GM12875 (cell line): ENCODE data around the gene THOC7.

ENCODE experiments used
- H3K4me3 ChIP-seq: one replicate; pipeline ENCODE4 v1.5.1; 2011; ENCODE audit warnings: low read depth, low read length, control low read depth
- TF ChIP-seq, protein P1 (sequence below): IDR thresholded peaks from 2 replicates; pipeline ENCODE4 v1.5.1; 2011; ENCODE audit warnings: low read depth, mild to moderate bottlenecking, control low read depth, inconsistent platforms, low read length, moderate library complexity, borderline replicate concordance; ENCODE audit not compliant: insufficient read depth

THOC7 gene

DNA sequence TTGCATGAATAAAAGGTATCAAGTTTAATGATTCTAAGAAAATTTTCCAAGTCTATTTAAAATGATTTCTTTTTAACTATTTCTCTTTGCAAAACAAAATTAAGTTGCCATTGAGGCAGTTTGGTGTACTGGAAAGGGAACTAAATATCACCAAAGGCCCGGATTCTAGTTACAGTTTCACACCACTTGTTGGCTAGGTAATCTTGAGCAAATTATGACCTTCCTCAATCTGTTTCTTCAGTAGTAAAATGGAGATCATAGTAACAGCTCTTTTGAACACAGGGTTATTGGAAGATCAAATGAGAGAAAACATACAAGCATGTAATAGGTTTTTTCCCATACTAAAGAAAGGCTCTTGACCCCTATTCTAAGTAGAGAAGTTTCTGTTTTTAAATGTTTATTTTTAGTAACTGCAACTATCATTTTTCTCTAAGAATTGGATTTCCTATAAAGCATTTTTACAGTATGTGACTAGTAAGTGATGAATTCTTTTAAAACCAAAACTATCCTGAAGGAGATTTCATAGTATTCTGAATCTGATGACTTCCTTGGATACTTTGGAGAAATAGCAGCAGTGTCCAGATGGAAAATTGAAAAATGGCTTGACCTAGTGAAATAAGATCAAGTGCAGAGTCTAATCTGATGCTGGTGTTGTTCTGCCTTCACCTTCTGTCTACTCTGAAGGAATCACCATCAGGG is 32.9 kb upstream of the THOC7 start:
- TF ChIP-seq, protein P1, sequence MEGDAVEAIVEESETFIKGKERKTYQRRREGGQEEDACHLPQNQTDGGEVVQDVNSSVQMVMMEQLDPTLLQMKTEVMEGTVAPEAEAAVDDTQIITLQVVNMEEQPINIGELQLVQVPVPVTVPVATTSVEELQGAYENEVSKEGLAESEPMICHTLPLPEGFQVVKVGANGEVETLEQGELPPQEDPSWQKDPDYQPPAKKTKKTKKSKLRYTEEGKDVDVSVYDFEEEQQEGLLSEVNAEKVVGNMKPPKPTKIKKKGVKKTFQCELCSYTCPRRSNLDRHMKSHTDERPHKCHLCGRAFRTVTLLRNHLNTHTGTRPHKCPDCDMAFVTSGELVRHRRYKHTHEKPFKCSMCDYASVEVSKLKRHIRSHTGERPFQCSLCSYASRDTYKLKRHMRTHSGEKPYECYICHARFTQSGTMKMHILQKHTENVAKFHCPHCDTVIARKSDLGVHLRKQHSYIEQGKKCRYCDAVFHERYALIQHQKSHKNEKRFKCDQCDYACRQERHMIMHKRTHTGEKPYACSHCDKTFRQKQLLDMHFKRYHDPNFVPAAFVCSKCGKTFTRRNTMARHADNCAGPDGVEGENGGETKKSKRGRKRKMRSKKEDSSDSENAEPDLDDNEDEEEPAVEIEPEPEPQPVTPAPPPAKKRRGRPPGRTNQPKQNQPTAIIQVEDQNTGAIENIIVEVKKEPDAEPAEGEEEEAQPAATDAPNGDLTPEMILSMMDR = no peak
- no peak overlapping the region for H3K4me3 ChIP-seq

GRCh38 chr3:63895422-63896189 is 32.0 kb upstream of the THOC7 start:
- H3K4me3 ChIP-seq = no peak overlapping the region
- TF ChIP-seq, protein P1 = no peak

DNA sequence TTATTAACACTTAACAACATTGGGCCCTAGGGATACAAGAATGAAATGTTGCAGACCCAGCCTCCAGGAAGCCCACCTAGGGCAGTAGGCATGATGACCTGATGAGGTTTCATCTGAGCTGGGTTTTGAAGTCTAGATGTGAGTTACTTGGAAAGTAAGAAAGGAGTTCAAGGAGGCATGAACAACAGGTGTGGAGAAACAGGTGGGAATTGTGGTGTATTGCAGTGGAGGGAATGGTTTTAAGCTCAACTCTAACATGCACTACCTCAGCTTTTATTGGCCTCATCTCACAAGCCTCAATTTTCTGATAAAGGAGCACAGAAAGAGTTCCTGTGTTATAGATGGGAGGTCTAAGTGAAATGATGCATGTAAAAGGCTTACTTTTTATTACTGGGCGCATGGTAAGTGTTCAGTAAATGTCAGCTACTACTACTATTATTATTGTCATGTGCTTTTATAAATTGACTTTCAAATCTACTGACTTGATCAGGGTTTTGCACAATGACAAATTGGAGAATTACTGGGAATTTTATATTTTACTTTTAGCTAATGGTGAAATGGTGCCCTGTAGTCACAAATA is 29.3 kb upstream of the THOC7 start:
- TF ChIP-seq, protein P1 = no peak

GRCh38 chr3:63891518-63891917 is 27.9 kb upstream of the THOC7 start:
- H3K4me3 ChIP-seq = no peak overlapping the region
- TF ChIP-seq, protein P1 = no peak

More for the DNA sequence above, 29.3 kb upstream of the THOC7 start:
- H3K4me3 ChIP-seq = no peak overlapping the region

DNA sequence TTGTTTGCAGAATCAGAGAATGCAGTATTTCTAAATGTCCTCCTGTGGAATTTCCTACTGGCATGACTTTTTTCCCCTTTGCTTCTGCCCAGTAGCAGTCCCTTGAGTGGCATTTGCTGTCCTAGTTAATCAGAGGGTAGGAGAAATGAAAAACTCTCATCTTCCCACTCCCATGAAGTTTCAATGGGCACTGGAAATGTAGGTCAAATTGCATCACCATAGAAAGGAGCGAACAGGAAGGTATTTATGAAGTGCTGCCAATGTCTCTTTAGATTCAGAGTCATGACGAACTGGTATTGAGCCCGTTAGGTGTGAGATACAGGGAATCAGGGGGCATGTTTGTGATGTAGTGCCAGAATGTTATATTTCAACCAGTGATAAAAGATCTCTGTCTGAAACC is 23.3 kb upstream of the THOC7 start:
- H3K4me3 ChIP-seq = no peak overlapping the region
- TF ChIP-seq, protein P1 = no peak

GRCh38 chr3:63880653-63881052 is 17.0 kb upstream of the THOC7 start:
- no peak overlapping the region for H3K4me3 ChIP-seq
- TF ChIP-seq, protein P1 = no peak
